GM19324 (cell line): Measurements from ENCODE around the gene PALB2.
A peak's percentile ranks its signal among the peaks of the same experiment; 100 is the strongest.

ENCODE experiments used
- ATAC-seq: cut with Tn5 transposase; IDR thresholded peaks from one replicate; pipeline ENCODE4 v1.9.1; 2021; ENCODE audit warnings: mild to moderate bottlenecking, moderate library complexity; ENCODE audit not compliant: unreplicated experiment, low FRiP score

PALB2 gene

GRCh38 chr16:23640931-23641765, at the start of gene PALB2, which contains the start of gene DCTN5:
PALB2 (minus strand) TSS chr16:23641310; CDS start chr16:23641157, 153 bp downstream.
DCTN5 (plus strand) TSS chr16:23641466; CDS start chr16:23641543, 77 bp downstream.
- peak; percentile 97 for ATAC-seq

GRCh38 chr16:23689442-23690187, 48.5 kb upstream of the PALB2 start:
- no peak for ATAC-seq

GRCh38 chr16:23687034-23687808, 46.1 kb upstream of the PALB2 start:
- no peak for ATAC-seq

- ATAC-seq, result no peak
Observed at GRCh38 chr16:23683487-23683886, 42.4 kb upstream of the PALB2 start.

- ATAC-seq, result no peak
Observed at GRCh38 chr16:23682181-23682580, 41.1 kb upstream of the PALB2 start.

GRCh38 chr16:23679986-23680336, 38.9 kb upstream of the PALB2 start:
- ATAC-seq, result no peak

GRCh38 chr16:23679274-23679985, 38.3 kb upstream of the PALB2 start:
- no peak for ATAC-seq

- peak; percentile 75 for ATAC-seq
Observed at GRCh38 chr16:23678430-23679273, 37.5 kb upstream of the PALB2 start, which contains the start of gene PLK1. PLK1 (plus strand) TSS chr16:23678889; CDS start chr16:23678933, 44 bp downstream.

GRCh38 chr16:23676924-23677480, 35.9 kb upstream of the PALB2 start:
- no peak for ATAC-seq

- no peak for ATAC-seq
Observed at GRCh38 chr16:23673971-23674614, 33.0 kb upstream of the PALB2 start.

GRCh38 chr16:23670137-23670776, 29.1 kb upstream of the PALB2 start:
- ATAC-seq, result peak; percentile 59

- no peak for ATAC-seq
Observed at GRCh38 chr16:23668873-23669272, 27.8 kb upstream of the PALB2 start.

GRCh38 chr16:23668225-23668624, 27.1 kb upstream of the PALB2 start:
- no peak for ATAC-seq

GRCh38 chr16:23667355-23667659, 26.2 kb upstream of the PALB2 start:
- no peak for ATAC-seq

- ATAC-seq, result no peak
Observed at GRCh38 chr16:23666571-23667354, 25.7 kb upstream of the PALB2 start.

- no peak for ATAC-seq
Observed at GRCh38 chr16:23663918-23664317, 22.8 kb upstream of the PALB2 start.

- ATAC-seq, result no peak
Observed at GRCh38 chr16:23651943-23652468, 10.9 kb upstream of the PALB2 start.
